Right lobe of liver (tissue), 4 donors: ENCODE results near the gene CBLC.

Experiments used
- POLR2A ChIP-seq: fragments of 450-650 bp; IDR thresholded peaks from one replicate; pipeline ENCODE4 v1.6.1; 2017; ENCODE audit warnings: antibody characterized with exemption, mild to moderate bottlenecking
- TF ChIP-seq, protein P1 (sequence below), 4 donors: fragments of 200-600 bp in 3 of 4; fragments of 450-650 bp in 1 of 4; IDR thresholded peaks; one replicate each; pipeline versions ENCODE4 v1.5.1 to v1.8.0; 2016 to 2022; ENCODE audit warnings: antibody characterized with exemption in 4 of 4, mild to moderate bottlenecking in 2 of 4
- donor health status: DM: no; HTN: no; CAD: no.
- donor health status: DM: no; HTN: no; CAD: no.
- donor health status: DM: no; HTN: yes; CAD: no.

DNA sequence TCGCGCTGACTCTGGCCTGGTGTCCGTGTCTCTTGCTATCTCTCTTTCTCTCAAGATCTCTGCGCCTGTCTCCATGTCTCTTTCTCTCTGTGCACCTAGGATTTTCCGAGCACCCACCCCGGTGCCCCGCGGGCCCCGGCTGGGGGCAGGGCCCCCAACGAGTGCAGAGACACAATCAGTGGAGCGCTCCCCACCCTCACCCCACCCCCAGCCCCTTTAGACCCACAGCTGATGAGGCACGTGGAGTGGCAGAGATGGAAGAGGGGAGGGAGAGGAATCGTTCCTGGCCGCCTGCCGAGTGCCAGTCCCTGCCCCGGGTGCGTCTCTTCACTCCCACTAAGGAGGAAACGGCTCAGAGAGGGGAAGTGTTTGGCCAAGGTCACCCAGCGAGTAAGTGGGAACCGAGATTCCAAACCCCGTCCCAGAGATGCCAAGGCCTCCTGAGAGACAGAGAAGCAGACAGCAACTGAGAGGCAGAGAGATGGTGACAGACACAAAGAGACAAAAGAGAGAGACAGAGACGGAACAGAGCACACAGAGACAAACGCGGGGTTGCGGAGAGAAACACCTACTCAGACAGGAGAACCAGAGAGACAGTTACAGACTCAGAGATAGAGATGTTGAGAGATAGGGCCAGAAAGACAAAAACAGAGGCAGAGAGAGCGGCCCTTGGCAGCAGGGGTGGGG, 29.8 kb upstream of the CBLC start:
- TF ChIP-seq, protein P1, sequence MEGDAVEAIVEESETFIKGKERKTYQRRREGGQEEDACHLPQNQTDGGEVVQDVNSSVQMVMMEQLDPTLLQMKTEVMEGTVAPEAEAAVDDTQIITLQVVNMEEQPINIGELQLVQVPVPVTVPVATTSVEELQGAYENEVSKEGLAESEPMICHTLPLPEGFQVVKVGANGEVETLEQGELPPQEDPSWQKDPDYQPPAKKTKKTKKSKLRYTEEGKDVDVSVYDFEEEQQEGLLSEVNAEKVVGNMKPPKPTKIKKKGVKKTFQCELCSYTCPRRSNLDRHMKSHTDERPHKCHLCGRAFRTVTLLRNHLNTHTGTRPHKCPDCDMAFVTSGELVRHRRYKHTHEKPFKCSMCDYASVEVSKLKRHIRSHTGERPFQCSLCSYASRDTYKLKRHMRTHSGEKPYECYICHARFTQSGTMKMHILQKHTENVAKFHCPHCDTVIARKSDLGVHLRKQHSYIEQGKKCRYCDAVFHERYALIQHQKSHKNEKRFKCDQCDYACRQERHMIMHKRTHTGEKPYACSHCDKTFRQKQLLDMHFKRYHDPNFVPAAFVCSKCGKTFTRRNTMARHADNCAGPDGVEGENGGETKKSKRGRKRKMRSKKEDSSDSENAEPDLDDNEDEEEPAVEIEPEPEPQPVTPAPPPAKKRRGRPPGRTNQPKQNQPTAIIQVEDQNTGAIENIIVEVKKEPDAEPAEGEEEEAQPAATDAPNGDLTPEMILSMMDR (IDR thresholded peaks at IDR 0.05) = no peak
- TF ChIP-seq POLR2A = no peak
